HEK293 (cell line): ENCODE data around the gene RGS4.

Source experiments
- CTCF ChIA-PET: fragments of 350-600 bp; formaldehyde crosslinking; extraction: SDS; loops from one replicate; lab custom pipeline; 2021; ENCODE audit warnings: antibody characterized with exemption; lab: Yijun Ruan, JAX
- POLR2A ChIA-PET: fragments of 300-600 bp; formaldehyde crosslinking; extraction: SDS; loops from one replicate; lab custom pipeline; 2020; ENCODE audit warnings: antibody characterized with exemption, inconsistent platforms; lab: Yijun Ruan, JAX
- H3K27ac ChIP-seq: fragments of 200-500 bp; sonication (Bioruptor generic); 2 replicates; pipeline ENCODE4 v1.5.1; 2014; ENCODE audit warnings: low read depth, low read length, control low read depth, inconsistent platforms; ENCODE audit errors: extremely low read depth
- H3K36me3 ChIP-seq, 2 experiments: fragments of 200-500 bp in 1 of 2; sonication (Bioruptor generic) in 1 of 2; 1 replicate in 1 of 2; 2 replicates in 1 of 2; pipeline ENCODE4 v1.5.1; 2014 to 2017; ENCODE audit warnings: inconsistent platforms in 2 of 2, low read length in 2 of 2; ENCODE audit not compliant: control insufficient read depth in 2 of 2, insufficient read depth in 1 of 2
- H3K4me1 ChIP-seq: fragments of 200-500 bp; sonication (Bioruptor generic); 2 replicates; pipeline ENCODE4 v1.5.1; 2014; ENCODE audit warnings: mild to moderate bottlenecking, low read length, inconsistent platforms; ENCODE audit not compliant: control insufficient read depth, insufficient read depth
- H3K4me3 ChIP-seq: 2 replicates; pipeline ENCODE4 v1.5.1; 2011; ENCODE audit warnings: low read depth, mild to moderate bottlenecking, control low read depth, low read length, moderate library complexity
- H3K9me3 ChIP-seq: fragments of 200-500 bp; sonication (Bioruptor generic); 2 replicates; pipeline ENCODE4 v1.5.1; 2014; ENCODE audit warnings: low read depth, low read length, inconsistent platforms; ENCODE audit not compliant: control insufficient read depth, insufficient read depth
- ATF2 ChIP-seq: fragments of 450-650 bp; formaldehyde crosslinking; IDR thresholded peaks from 2 replicates; pipeline ENCODE4 v1.5.1; 2016; ENCODE audit warnings: missing biosample characterization, missing genetic modification characterization, low read depth
- GFI1B ChIP-seq: fragments of 450-650 bp; formaldehyde crosslinking; IDR thresholded peaks from 2 replicates; pipeline ENCODE4 v1.5.1; 2016; ENCODE audit warnings: missing biosample characterization, missing genetic modification characterization
- GLI2 ChIP-seq: fragments of 450-650 bp; formaldehyde crosslinking; IDR thresholded peaks from 2 replicates; pipeline ENCODE4; 2017; ENCODE audit warnings: missing biosample characterization, missing genetic modification characterization, low read depth, borderline replicate concordance
- PRDM6 ChIP-seq: fragments of 450-650 bp; formaldehyde crosslinking; IDR thresholded peaks from 2 replicates; pipeline ENCODE4 v1.5.1; 2017; ENCODE audit warnings: missing biosample characterization, missing genetic modification characterization
- ZFHX2 ChIP-seq: fragments of 450-650 bp; formaldehyde crosslinking; conservative IDR thresholded peaks from 2 replicates; pipeline ENCODE4 v1.5.1; 2016; ENCODE audit warnings: missing biosample characterization, missing genetic modification characterization
- ZFP41 ChIP-seq: fragments of 450-650 bp; formaldehyde crosslinking; IDR thresholded peaks from 2 replicates; pipeline ENCODE4 v1.5.1; 2016; ENCODE audit warnings: missing biosample characterization, missing genetic modification characterization, borderline replicate concordance
- ZNF146 ChIP-seq: fragments of 450-650 bp; formaldehyde crosslinking; IDR thresholded peaks from 2 replicates; pipeline ENCODE4 v1.5.1; 2016; ENCODE audit warnings: missing biosample characterization, missing genetic modification characterization
- ZNF18 ChIP-seq: fragments of 450-650 bp; formaldehyde crosslinking; IDR thresholded peaks from 2 replicates; pipeline ENCODE4 v1.5.1; 2016; ENCODE audit warnings: missing biosample characterization, missing genetic modification characterization
- ZNF214 ChIP-seq: fragments of 450-650 bp; formaldehyde crosslinking; IDR thresholded peaks from 2 replicates; pipeline ENCODE4 v1.5.1; 2017; ENCODE audit warnings: missing biosample characterization, mild to moderate bottlenecking, missing genetic modification characterization, borderline replicate concordance
- ZNF24 ChIP-seq: fragments of 450-650 bp; formaldehyde crosslinking; IDR thresholded peaks from 2 replicates; pipeline ENCODE4 v1.5.1; 2016; ENCODE audit warnings: missing biosample characterization, missing genetic modification characterization
- ZNF311 ChIP-seq: fragments of 450-650 bp; formaldehyde crosslinking; IDR thresholded peaks from 2 replicates; pipeline ENCODE4 v1.5.1; 2017; ENCODE audit warnings: missing biosample characterization, missing genetic modification characterization, borderline replicate concordance
- ZNF335 ChIP-seq: fragments of 450-650 bp; formaldehyde crosslinking; conservative IDR thresholded peaks from 2 replicates; pipeline ENCODE4 v1.5.1; 2016; ENCODE audit warnings: missing biosample characterization, missing genetic modification characterization
- ZNF623 ChIP-seq: fragments of 450-650 bp; formaldehyde crosslinking; IDR thresholded peaks from 2 replicates; pipeline ENCODE4 v1.5.1; 2016; ENCODE audit warnings: missing biosample characterization, missing genetic modification characterization
- ZNF704 ChIP-seq: fragments of 450-650 bp; formaldehyde crosslinking; IDR thresholded peaks from 2 replicates; pipeline ENCODE4 v1.5.1; 2016; ENCODE audit warnings: missing biosample characterization, missing genetic modification characterization
- ZSCAN18 ChIP-seq: fragments of 450-650 bp; formaldehyde crosslinking; IDR thresholded peaks from 2 replicates; pipeline ENCODE4 v1.5.1; 2016; ENCODE audit warnings: missing biosample characterization, missing genetic modification characterization
- ZXDB ChIP-seq: fragments of 450-650 bp; formaldehyde crosslinking; IDR thresholded peaks from 2 replicates; pipeline ENCODE4 v1.5.1; 2016; ENCODE audit warnings: missing biosample characterization, missing genetic modification characterization

Gene RGS4

GRCh38 chr1:163106364-163106987 lies 37.3 kb downstream of the RGS4 start:
- ChIA-PET POLR2A (no interaction called here), CTCF (interaction anchor here (0.8 to 0.9 kb wide), 2 partner anchors 26 to 64 kb away, joined by 3 to 6 read pairs; no protein-coding TSS in a partner anchor)
- Histone ChIP-seq H3K9me3 (no peaks in the 10 kb centered on the region), H3K4me3 (no peak overlapping the region), H3K36me3 (no peaks in the 10 kb centered on the region), H3K4me1 (0 out of 2 replicates have a peak, but pooled peaks cover 2% of the 10 kb centered on the region), H3K27ac (no peak overlapping the region)
- TF ChIP-seq PRDM6 (peak; percentile 9; the same call in 1 of the 2 replicates), ATF2 (peak; percentile 76), ZXDB (tag by site-specific recombination) (no peak)

- CTCF ChIA-PET: interaction anchor here (0.7 to 0.9 kb wide), 2 partner anchors 13 to 63 kb away, joined by 3 to 4 read pairs; no protein-coding TSS in a partner anchor
- TF ChIP-seq ZNF146 (0 out of 2 replicates have a peak, but pooled peaks have one; percentile 49), ZNF623 (tag by site-specific recombination) (no peak)
- TF ChIP-seq, all 188 proteins: peak for 1
- Histone ChIP-seq H3K4me1 (0 out of 2 replicates have a peak, but pooled peaks cover 2% of the 10 kb centered on the region), H3K27ac (no peak overlapping the region), H3K36me3 (no peaks in the 10 kb centered on the region), H3K9me3 (no peaks in the 10 kb centered on the region), H3K4me3 (no peak overlapping the region)
- POLR2A ChIA-PET: no interaction called here
These were observed 38.5 kb downstream of the RGS4 start for GRCh38 chr1:163107655-163108054.

GRCh38 chr1:163115887-163116286 lies 46.7 kb downstream of the RGS4 start:
- ChIA-PET POLR2A (no interaction called here), CTCF (no interaction called here)
- H3K4me3 ChIP-seq: no peak overlapping the region
- no peaks in the 10 kb centered on the region for H3K9me3 ChIP-seq
- TF ChIP-seq GFI1B (tag by site-specific recombination) (no peak), ZNF311 (tag by site-specific recombination) (no peak), ZNF214 (tag by site-specific recombination) (no peak), ZNF24 (tag by site-specific recombination) (no peak), ZNF18 (tag by site-specific recombination) (no peak), ZNF704 (tag by site-specific recombination) (no peak), GLI2 (tag by site-specific recombination) (no peak), ZSCAN18 (tag by site-specific recombination) (no peak), ZNF335 (tag by site-specific recombination) (no peak), ZFHX2 (no peak), ZFP41 (tag by site-specific recombination) (no peak)
- H3K27ac ChIP-seq: no peak overlapping the region
- H3K36me3 ChIP-seq: no peaks in the 10 kb centered on the region
- no peaks in the 10 kb centered on the region for H3K4me1 ChIP-seq
